ENCODE measurements around the gene TXNRD1.

- TF ChIP-seq CTCF (IDR thresholded peaks at IDR 0.05) (no peak), POLR2A (IDR thresholded peaks at IDR 0.05) (no peak)
Measured at GRCh38 chr12:104180374-104180773, 35.2 kb upstream of the TXNRD1 start.
